PC-3 (cell line): ENCODE measurements around the gene NME7.

Source experiments
- EZH2 ChIP-seq: fragments of 300-600 bp; sonication (generic); IDR thresholded peaks from one replicate; pipeline ENCODE4 v1.6.1; 2017; ENCODE audit warnings: antibody characterized with exemption, mild to moderate bottlenecking, low read length; ENCODE audit not compliant: unreplicated experiment
- TF ChIP-seq, protein P1 (sequence below): fragments of 300-600 bp; sonication (generic); conservative IDR thresholded peaks from 2 replicates; pipeline ENCODE4 v1.5.1; 2017; ENCODE audit warnings: antibody characterized with exemption, low read depth, mild to moderate bottlenecking, low read length

DNA sequence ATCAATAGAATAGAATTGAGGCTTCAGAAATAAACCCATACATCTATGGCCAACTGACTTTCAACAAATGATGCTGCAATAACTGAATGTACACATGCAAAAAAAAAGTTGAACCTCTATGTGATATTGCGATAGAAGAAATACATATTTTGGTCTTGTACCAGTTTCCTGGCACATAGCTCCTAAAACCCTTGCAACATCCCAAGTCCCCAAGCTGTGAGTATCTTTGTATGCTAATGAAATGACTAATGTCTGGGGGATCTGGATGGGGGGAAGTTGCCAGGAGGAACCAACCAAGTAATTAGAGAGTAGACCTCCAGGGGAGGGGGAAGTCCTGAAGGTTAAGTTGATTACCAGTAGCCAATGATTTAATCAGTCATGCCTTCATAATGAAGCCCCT, 24.8 kb upstream of the NME7 start:
- TF ChIP-seq, protein P1, sequence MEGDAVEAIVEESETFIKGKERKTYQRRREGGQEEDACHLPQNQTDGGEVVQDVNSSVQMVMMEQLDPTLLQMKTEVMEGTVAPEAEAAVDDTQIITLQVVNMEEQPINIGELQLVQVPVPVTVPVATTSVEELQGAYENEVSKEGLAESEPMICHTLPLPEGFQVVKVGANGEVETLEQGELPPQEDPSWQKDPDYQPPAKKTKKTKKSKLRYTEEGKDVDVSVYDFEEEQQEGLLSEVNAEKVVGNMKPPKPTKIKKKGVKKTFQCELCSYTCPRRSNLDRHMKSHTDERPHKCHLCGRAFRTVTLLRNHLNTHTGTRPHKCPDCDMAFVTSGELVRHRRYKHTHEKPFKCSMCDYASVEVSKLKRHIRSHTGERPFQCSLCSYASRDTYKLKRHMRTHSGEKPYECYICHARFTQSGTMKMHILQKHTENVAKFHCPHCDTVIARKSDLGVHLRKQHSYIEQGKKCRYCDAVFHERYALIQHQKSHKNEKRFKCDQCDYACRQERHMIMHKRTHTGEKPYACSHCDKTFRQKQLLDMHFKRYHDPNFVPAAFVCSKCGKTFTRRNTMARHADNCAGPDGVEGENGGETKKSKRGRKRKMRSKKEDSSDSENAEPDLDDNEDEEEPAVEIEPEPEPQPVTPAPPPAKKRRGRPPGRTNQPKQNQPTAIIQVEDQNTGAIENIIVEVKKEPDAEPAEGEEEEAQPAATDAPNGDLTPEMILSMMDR = no peak
- TF ChIP-seq EZH2 = no peak
